ENCODE measurements around the gene SORBS2. TPM values are rescaled to one million over a fixed set of nuclear protein-coding genes. Genes with fewer than 3 reads are reported as not detected.

Gene SORBS2
- total and polyA plus RNA-seq, 2 donors (not counting 3 experiments of a cell fraction or from before 2014, with no cell fraction given) = 69.8 to 82.5 TPM

- H2AFZ ChIP-seq (ENCODE audit: low read depth, low read length) = no peak overlapping the region
- no peak overlapping the region for H3K4me2 ChIP-seq (ENCODE audit: insufficient read depth, low read length)
- ChIA-PET POLR2A (no interaction called here), CTCF (interaction anchor here (2.2 kb wide), 1 partner anchor 454 kb away, joined by 8 read pairs; no protein-coding TSS in a partner anchor)
- H3K9me1 ChIP-seq (replicated peaks; ENCODE audit: control insufficient read depth, extremely low read depth, insufficient read depth, low read length) = no peaks in the 10 kb centered on the region
- H3K36me3 ChIP-seq (ENCODE audit: control insufficient read depth in 2 of 2, extremely low read depth in 1 of 2, insufficient read depth in 2 of 2, low read length in 2 of 2) = no peaks in the 10 kb centered on the region
- no peak overlapping the region for H3K27ac ChIP-seq (ENCODE audit: insufficient read depth, low read depth, low read length)
- no peak for FAIRE-seq
- no peak for TF ChIP-seq JUN (IDR thresholded peaks at IDR 0.05; ENCODE audit: borderline replicate concordance, insufficient read depth, insufficient read length, low read depth)
- no peak for TF ChIP-seq CTCF (IDR thresholded peaks at IDR 0.05; ENCODE audit: extremely low read depth in 1 of 2, insufficient read depth in 1 of 2, low read depth in 1 of 2, low read length in 2 of 2)
- TF ChIP-seq GATA2 (IDR thresholded peaks at IDR 0.05; ENCODE audit: insufficient read depth, insufficient read length, low read depth, low read length) = no peak
- no peak for TF ChIP-seq MAX (IDR thresholded peaks at IDR 0.05; ENCODE audit: insufficient read depth, insufficient read length)
- TF ChIP-seq MYC (IDR thresholded peaks at IDR 0.05; ENCODE audit: low read depth, low read length) = no peak
- TF ChIP-seq FOS (IDR thresholded peaks at IDR 0.05; ENCODE audit: borderline replicate concordance, insufficient read depth, low read length) = no peak
- no peak for TF ChIP-seq POLR2A (IDR thresholded peaks at IDR 0.05; ENCODE audit: low read depth, low read length)
- no peak for TF ChIP-seq EZH2 (IDR thresholded peaks at IDR 0.05; ENCODE audit: borderline replicate concordance, low read depth, low read length, severe bottlenecking)
- TF ChIP-seq POLR2AphosphoS5 (IDR thresholded peaks at IDR 0.05; ENCODE audit: insufficient read depth, low read depth, low read length) = no peak
- no peaks in the 10 kb centered on the region for H4K20me1 ChIP-seq (replicated peaks; ENCODE audit: control insufficient read depth, extremely low read depth, insufficient read depth, low read length)
- H3K4me1 ChIP-seq (ENCODE audit: control insufficient read depth, extremely low read depth, insufficient read depth, low read length) = no peaks in the 10 kb centered on the region
- no peak overlapping the region for H3K9ac ChIP-seq (replicated peaks; ENCODE audit: extremely low read depth, insufficient read depth, low read length)
- intact Hi-C loops (cut with micrococcal nuclease) (no loop called here), dilution Hi-C loops (cut with MboI; ENCODE audit: extremely low pct_ligation_motif_present, low sequenced_read_pairs) (no loop called here)
- no TSS peak for BruUV-seq (replicated peaks)
- no peak overlapping the region for H3K4me3 ChIP-seq (replicated peaks in 1 of 3; ENCODE audit: insufficient read depth in 1 of 3, low read depth in 1 of 3, low read length in 3 of 3)
- no peaks in the 10 kb centered on the region for H3K27me3 ChIP-seq (ENCODE audit: control insufficient read depth in 2 of 2, insufficient read depth in 2 of 2, low read length in 2 of 2)
- DNase-seq (ENCODE audit: low read depth, low spot score) = no peak
- H3K9me3 ChIP-seq (replicated peaks; ENCODE audit: control insufficient read depth, insufficient read depth, low read length) = no peaks in the 10 kb centered on the region
- H3K79me2 ChIP-seq (ENCODE audit: control insufficient read depth, insufficient read depth, low read length) = no peaks in the 10 kb centered on the region
Observed at GRCh38 chr4:185583813-185584212, 228.2 kb downstream of the SORBS2 start.

Data from endothelial cell of umbilical vein (primary cell).